ENCODE data around the gene FAN1.

FAN1 gene

DNA sequence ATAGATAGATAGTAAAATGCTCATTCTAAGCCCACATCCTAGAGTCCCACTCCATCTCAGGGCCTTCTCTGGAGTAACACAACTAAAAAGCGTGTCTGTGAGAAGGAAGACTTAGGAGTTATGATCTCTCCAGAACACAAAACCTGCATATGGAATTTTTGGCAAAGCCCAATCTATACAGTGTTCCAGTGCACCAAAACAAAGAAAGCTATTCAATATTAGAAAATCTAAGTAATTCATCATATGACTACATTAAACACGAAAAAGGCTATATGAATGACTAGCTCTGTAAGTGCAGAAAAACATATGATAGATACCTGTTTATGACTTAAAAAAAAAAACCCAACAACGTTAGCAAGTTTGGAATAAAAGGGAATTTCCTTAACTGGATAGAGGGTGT lies 60.0 kb downstream of the FAN1 start:
- DNase-seq (ENCODE audit: low read depth): no peak
- H3K4me3 ChIP-seq (ENCODE audit: low read depth, low read length): no peak overlapping the region
- no peak for TF ChIP-seq CTCF (IDR thresholded peaks at IDR 0.05; ENCODE audit: control insufficient read depth, extremely low read depth, insufficient read depth)

- no peak for DNase-seq (ENCODE audit: low read depth)
- no peak overlapping the region for H3K4me3 ChIP-seq (ENCODE audit: low read depth, low read length)
- no peak for TF ChIP-seq CTCF (IDR thresholded peaks at IDR 0.05; ENCODE audit: control insufficient read depth, extremely low read depth, insufficient read depth)
Observed at GRCh38 chr15:30969724-30970123, 66.0 kb downstream of the FAN1 start.

- DNase-seq (ENCODE audit: low read depth): no peak
- H3K4me3 ChIP-seq (ENCODE audit: low read depth, low read length): no peak overlapping the region
- TF ChIP-seq CTCF (IDR thresholded peaks at IDR 0.05; ENCODE audit: control insufficient read depth, extremely low read depth, insufficient read depth): no peak
Observed at GRCh38 chr15:30973379-30973778, 69.7 kb downstream of the FAN1 start.

GRCh38 chr15:30974112-30974511 lies 70.4 kb downstream of the FAN1 start:
- TF ChIP-seq CTCF (IDR thresholded peaks at IDR 0.05; ENCODE audit: control insufficient read depth, extremely low read depth, insufficient read depth): no peak
- DNase-seq (ENCODE audit: low read depth): no peak
- H3K4me3 ChIP-seq (ENCODE audit: low read depth, low read length): no peak overlapping the region

DNA sequence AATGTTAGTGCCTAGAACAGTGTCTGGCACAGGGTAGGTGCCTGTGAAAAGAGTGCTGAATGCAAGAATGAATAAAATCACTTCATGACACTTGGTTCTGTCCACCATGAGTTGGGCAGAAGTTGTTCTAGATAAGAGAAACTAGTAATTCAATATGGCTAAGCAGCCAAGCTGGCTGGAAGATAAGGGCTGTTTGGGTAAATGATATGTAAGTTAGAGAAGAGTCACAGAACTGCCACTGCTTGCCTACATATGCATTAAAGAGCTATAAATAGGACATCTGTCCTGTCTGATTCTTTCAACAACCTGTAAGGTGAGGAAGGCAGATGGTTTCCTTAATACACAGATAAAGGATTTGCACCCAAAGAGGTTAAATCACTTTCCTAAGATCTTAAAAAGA lies 74.6 kb downstream of the FAN1 start:
- no peak for DNase-seq (ENCODE audit: low read depth)
- no peak for TF ChIP-seq CTCF (IDR thresholded peaks at IDR 0.05; ENCODE audit: control insufficient read depth, extremely low read depth, insufficient read depth)
- no peak overlapping the region for H3K4me3 ChIP-seq (ENCODE audit: low read depth, low read length)

DNA sequence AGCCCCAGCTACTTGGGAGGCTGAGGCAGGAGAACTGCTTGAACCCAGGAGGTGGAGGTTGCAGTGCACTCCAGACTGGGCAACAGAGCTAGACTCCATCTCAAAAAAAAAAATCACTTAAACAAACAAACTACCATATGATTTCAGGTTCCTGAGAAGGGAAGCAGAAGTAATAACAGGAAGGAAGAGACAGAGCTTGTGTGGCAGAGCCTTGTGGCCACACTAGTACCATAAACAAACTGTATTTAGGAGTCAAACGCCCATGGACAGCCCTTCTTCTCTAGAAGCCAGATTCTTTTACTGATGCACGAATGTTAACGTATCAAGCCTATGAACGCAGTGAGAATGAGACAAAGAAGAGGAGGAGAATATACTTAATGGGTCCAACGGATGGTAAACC lies 75.7 kb downstream of the FAN1 start:
- DNase-seq (ENCODE audit: low read depth): no peak
- H3K4me3 ChIP-seq (ENCODE audit: low read depth, low read length): no peak overlapping the region
- TF ChIP-seq CTCF (IDR thresholded peaks at IDR 0.05; ENCODE audit: control insufficient read depth, extremely low read depth, insufficient read depth): no peak

DNA sequence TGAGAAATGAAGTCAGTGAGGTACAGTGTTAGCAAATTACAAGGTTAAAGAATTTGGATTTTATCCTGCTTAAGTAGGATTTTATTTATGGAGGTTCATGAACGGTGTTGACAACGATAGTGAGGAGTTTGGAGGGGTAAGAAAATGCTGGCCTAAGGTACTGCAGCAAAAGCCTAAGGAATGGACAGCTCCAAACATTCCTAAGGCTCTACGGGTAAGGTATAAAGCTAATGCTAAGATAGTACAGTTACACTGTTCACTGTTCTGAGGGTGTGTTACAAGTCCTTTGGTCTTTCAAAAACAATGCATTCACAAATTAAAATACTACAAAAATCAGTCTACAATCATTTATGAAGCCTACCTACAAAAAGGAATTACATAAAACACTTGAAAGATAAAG lies 80.4 kb downstream of the FAN1 start:
- TF ChIP-seq CTCF (IDR thresholded peaks at IDR 0.05; ENCODE audit: control insufficient read depth, extremely low read depth, insufficient read depth): no peak
- 0 out of 2 replicates have a peak overlapping the region, but pooled peaks have one; percentile 9 for H3K4me3 ChIP-seq (ENCODE audit: low read depth, low read length)
- DNase-seq (ENCODE audit: low read depth): no peak
